H9 (cell line): ENCODE data around the gene RFT1. TPM values are rescaled to one million over a fixed set of nuclear protein-coding genes. Genes with fewer than 3 reads are reported as not detected.

ENCODE experiments used
- DNase-seq: peaks from one replicate; pipeline ENCODE4 v3.0.0-alpha.2; 2017
- H2AFZ ChIP-seq: one replicate; pipeline ENCODE4 v1.6.1; 2013; ENCODE audit warnings: mild to moderate bottlenecking, low read length, control low read depth, moderate library complexity
- H2AK5ac ChIP-seq: 2 replicates; pipeline ENCODE4 v1.6.1; 2013; ENCODE audit warnings: low read length, control low read depth, mixed read lengths; ENCODE audit not compliant: insufficient read length
- H2BK120ac ChIP-seq: one replicate; pipeline ENCODE4 v1.6.1; 2013; ENCODE audit warnings: low read depth, mild to moderate bottlenecking, low read length, control low read depth, inconsistent platforms; ENCODE audit not compliant: poor library complexity, severe bottlenecking
- H2BK12ac ChIP-seq: 2 replicates; pipeline ENCODE4 v1.6.1; 2013; ENCODE audit warnings: low read length, control low read depth, mixed read lengths, low read depth; ENCODE audit not compliant: insufficient read length
- H2BK15ac ChIP-seq: 2 replicates; pipeline ENCODE4 v1.6.1; 2013; ENCODE audit warnings: low read depth, low read length, control low read depth
- H2BK20ac ChIP-seq: one replicate; pipeline ENCODE4 v1.6.1; 2013; ENCODE audit warnings: low read depth, mild to moderate bottlenecking, low read length, control low read depth, inconsistent platforms; ENCODE audit not compliant: poor library complexity, severe bottlenecking
- H2BK5ac ChIP-seq: 2 replicates; pipeline ENCODE4 v1.6.1; 2013; ENCODE audit warnings: low read length, control low read depth, mixed read lengths; ENCODE audit not compliant: insufficient read length
- H3K14ac ChIP-seq: 2 replicates; pipeline ENCODE4 v1.6.1; 2013; ENCODE audit warnings: low read length, control low read depth; ENCODE audit not compliant: insufficient read depth
- H3K18ac ChIP-seq: 2 replicates; pipeline ENCODE4 v1.6.1; 2013; ENCODE audit warnings: low read depth, mild to moderate bottlenecking, mixed read lengths, low read length, control low read depth; ENCODE audit not compliant: insufficient read length
- H3K23ac ChIP-seq: 2 replicates; pipeline ENCODE4 v1.6.1; 2013; ENCODE audit warnings: low read length, control low read depth, mixed read lengths, low read depth; ENCODE audit not compliant: insufficient read length
- H3K23me2 ChIP-seq: 2 replicates; pipeline ENCODE4 v1.6.1; 2013; ENCODE audit warnings: low read depth, mild to moderate bottlenecking, mixed read lengths, low read length, control low read depth; ENCODE audit not compliant: insufficient read length, poor library complexity, severe bottlenecking
- H3K27ac ChIP-seq: 2 replicates; pipeline ENCODE4 v1.5.1; 2013; ENCODE audit warnings: low read length, control low read depth, mixed read lengths, low read depth; ENCODE audit not compliant: insufficient read length
- H3K27me3 ChIP-seq: 2 replicates; pipeline ENCODE4 v1.6.1; 2013; ENCODE audit warnings: low read length, control low read depth, inconsistent platforms; ENCODE audit not compliant: insufficient read depth
- H3K4ac ChIP-seq: 2 replicates; pipeline ENCODE4 v1.6.1; 2013; ENCODE audit warnings: low read depth, mild to moderate bottlenecking, control low read depth, inconsistent platforms, low read length, moderate library complexity
- H3K4me1 ChIP-seq: 2 replicates; pipeline ENCODE4 v1.6.1; 2013; ENCODE audit warnings: low read length, control low read depth, inconsistent platforms; ENCODE audit not compliant: insufficient read depth
- H3K4me2 ChIP-seq: 2 replicates; pipeline ENCODE4 v1.6.1; 2013; ENCODE audit warnings: low read length, control low read depth, mixed read lengths; ENCODE audit not compliant: insufficient read length, insufficient read depth
- H3K56ac ChIP-seq: 2 replicates; pipeline ENCODE4 v1.6.1; 2013; ENCODE audit warnings: low read depth, mild to moderate bottlenecking, mixed read lengths, low read length, control low read depth; ENCODE audit not compliant: insufficient read length
- H3K79me1 ChIP-seq: 2 replicates; pipeline ENCODE4 v1.6.1; 2013; ENCODE audit warnings: low read depth, mild to moderate bottlenecking, moderate library complexity, low read length, control low read depth, inconsistent platforms; ENCODE audit not compliant: insufficient read depth, poor library complexity, severe bottlenecking
- H3K79me2 ChIP-seq: 2 replicates; pipeline ENCODE4 v1.6.1; 2013; ENCODE audit warnings: low read length, control low read depth, inconsistent platforms; ENCODE audit not compliant: insufficient read depth
- H3K9ac ChIP-seq: 2 replicates; pipeline ENCODE4 v1.6.1; 2013; ENCODE audit warnings: low read length, control low read depth, mixed read lengths; ENCODE audit not compliant: insufficient read length; ENCODE audit errors: extremely low read depth
- H3K9me3 ChIP-seq: one replicate; pipeline ENCODE4 v1.6.1; 2013; ENCODE audit warnings: low read depth, low read length, inconsistent platforms; ENCODE audit not compliant: control insufficient read depth
- H3T11ph ChIP-seq: one replicate; pipeline ENCODE4 v1.6.1; 2013; ENCODE audit warnings: mild to moderate bottlenecking, low read length, control low read depth, inconsistent platforms
- H4K20me1 ChIP-seq: one replicate; pipeline ENCODE4 v1.6.1; 2013; ENCODE audit not compliant: control insufficient read depth, insufficient read length, insufficient read depth
- H4K5ac ChIP-seq: 2 replicates; pipeline ENCODE4 v1.6.1; 2013; ENCODE audit warnings: low read depth, mild to moderate bottlenecking, mixed read lengths, low read length, control low read depth; ENCODE audit not compliant: insufficient read length
- H4K8ac ChIP-seq: replicated peaks from 2 replicates; pipeline ENCODE4 v1.6.1; 2013; ENCODE audit warnings: low read length, control low read depth, mixed read lengths, low read depth; ENCODE audit not compliant: insufficient read length
- H4K91ac ChIP-seq: 2 replicates; pipeline ENCODE4 v1.6.1; 2013; ENCODE audit warnings: low read depth, mild to moderate bottlenecking, moderate library complexity, mixed read lengths, low read length, control low read depth; ENCODE audit not compliant: insufficient read length
- H3K27ac Mint-ChIP-seq, 3 experiments: 2 replicates in 2 of 3; 3 replicates in 1 of 3; pipeline ENCODE4 v1.8.0; 2020 to 2021; ENCODE audit warnings: mixed read lengths in 3 of 3, mild to moderate bottlenecking in 1 of 3, moderate library complexity in 1 of 3
- H3K27me3 Mint-ChIP-seq: 2 replicates; pipeline ENCODE4 v1.8.0; 2021; ENCODE audit warnings: low read depth, mild to moderate bottlenecking, moderate library complexity, mixed read lengths
- H3K36me3 Mint-ChIP-seq, 3 experiments: 2 replicates in 2 of 3; 3 replicates in 1 of 3; pipeline ENCODE4 v1.8.0; 2020 to 2021; ENCODE audit warnings: low read depth in 3 of 3, mixed read lengths in 3 of 3; ENCODE audit not compliant: insufficient read depth in 1 of 3
- H3K4me1 Mint-ChIP-seq, 2 experiments: 2 replicates each; pipeline ENCODE4 v1.8.0; 2020; ENCODE audit warnings: mixed read lengths in 2 of 2
- H3K4me3 Mint-ChIP-seq, 2 experiments: 2 replicates in 1 of 2; 3 replicates in 1 of 2; pipeline ENCODE4 v1.8.0; 2020 to 2021; ENCODE audit warnings: mild to moderate bottlenecking in 2 of 2, mixed read lengths in 2 of 2, moderate library complexity in 1 of 2
- H3K9me3 Mint-ChIP-seq, 2 experiments: 2 replicates in 1 of 2; 3 replicates in 1 of 2; pipeline ENCODE4 v1.8.0; 2020; ENCODE audit warnings: mild to moderate bottlenecking in 2 of 2, mixed read lengths in 2 of 2, moderate library complexity in 1 of 2
- WGBS: extraction: QIAGEN DNeasy Blood & Tissue Kit; methylation state at CpG from one replicate; pipeline ENCODE4 v1.1.7; 2013; ENCODE audit warnings: missing lambda C conversion rate, low lambda C conversion rate, mixed read lengths; ENCODE audit not compliant: insufficient read length; ENCODE audit errors: extremely low coverage; 5-methylcytosine and 5-hydroxymethylcytosine counted together
- total RNA-seq: library from RNA; stranded (reverse); gene quantifications from 2 replicates; pipeline ENCODE4 v1.2.1, GENCODE V29; 2021
- TF ChIP-seq, protein P1 (sequence below): fragments of 200-600 bp; sonication (generic); conservative IDR thresholded peaks from 3 replicates; pipeline ENCODE4 v1.8.0; 2021; ENCODE audit warnings: antibody characterized with exemption, mild to moderate bottlenecking

Gene RFT1
- total RNA-seq, 1 experiment from 2014 or later = 24.1 TPM

GRCh38 chr3:53147903-53148400 lies 17.7 kb upstream of the RFT1 start:
- H3T11ph ChIP-seq = no peak overlapping the region
- no peak overlapping the region for H3K9ac ChIP-seq
- no peak overlapping the region for H3K4ac ChIP-seq
- no peak overlapping the region for H3K14ac ChIP-seq
- no peaks in the 10 kb centered on the region for H3K9me3 ChIP-seq
- no peak overlapping the region for H3K18ac ChIP-seq
- no peak overlapping the region for H3K23ac ChIP-seq
- H2AFZ ChIP-seq = no peak overlapping the region
- no peak overlapping the region for H3K4me2 ChIP-seq
- no peaks in the 10 kb centered on the region for H3K27me3 ChIP-seq
- H3K4me3 Mint-ChIP-seq = no peak overlapping the region
- TF ChIP-seq, protein P1, sequence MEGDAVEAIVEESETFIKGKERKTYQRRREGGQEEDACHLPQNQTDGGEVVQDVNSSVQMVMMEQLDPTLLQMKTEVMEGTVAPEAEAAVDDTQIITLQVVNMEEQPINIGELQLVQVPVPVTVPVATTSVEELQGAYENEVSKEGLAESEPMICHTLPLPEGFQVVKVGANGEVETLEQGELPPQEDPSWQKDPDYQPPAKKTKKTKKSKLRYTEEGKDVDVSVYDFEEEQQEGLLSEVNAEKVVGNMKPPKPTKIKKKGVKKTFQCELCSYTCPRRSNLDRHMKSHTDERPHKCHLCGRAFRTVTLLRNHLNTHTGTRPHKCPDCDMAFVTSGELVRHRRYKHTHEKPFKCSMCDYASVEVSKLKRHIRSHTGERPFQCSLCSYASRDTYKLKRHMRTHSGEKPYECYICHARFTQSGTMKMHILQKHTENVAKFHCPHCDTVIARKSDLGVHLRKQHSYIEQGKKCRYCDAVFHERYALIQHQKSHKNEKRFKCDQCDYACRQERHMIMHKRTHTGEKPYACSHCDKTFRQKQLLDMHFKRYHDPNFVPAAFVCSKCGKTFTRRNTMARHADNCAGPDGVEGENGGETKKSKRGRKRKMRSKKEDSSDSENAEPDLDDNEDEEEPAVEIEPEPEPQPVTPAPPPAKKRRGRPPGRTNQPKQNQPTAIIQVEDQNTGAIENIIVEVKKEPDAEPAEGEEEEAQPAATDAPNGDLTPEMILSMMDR = no peak
- no peak overlapping the region for H2BK120ac ChIP-seq
- H4K20me1 ChIP-seq = no peaks in the 10 kb centered on the region
- no peaks in the 10 kb centered on the region for H3K23me2 ChIP-seq
- H3K79me1 ChIP-seq = no peaks in the 10 kb centered on the region
- no peak overlapping the region for H2AK5ac ChIP-seq
- no CpG with 5 or more reads among the region's 2 CpGs for WGBS
- H3K9me3 Mint-ChIP-seq = no peaks in the 10 kb centered on the region
- H3K4me1 Mint-ChIP-seq = peaks cover 0 to 2% of the 10 kb centered on the region in 2 experiments; a peak in 2 of 4 replicates
- H4K8ac ChIP-seq = no peak overlapping the region
- no peak overlapping the region for H4K5ac ChIP-seq
- peaks cover 4% of the 10 kb centered on the region for H3K27me3 Mint-ChIP-seq
- no peaks in the 10 kb centered on the region for H3K36me3 Mint-ChIP-seq
- H3K56ac ChIP-seq = no peak overlapping the region
- no peak overlapping the region for H2BK12ac ChIP-seq
- no peak overlapping the region for H2BK15ac ChIP-seq
- H3K4me1 ChIP-seq = no peaks in the 10 kb centered on the region
- no peak for DNase-seq
- H3K27ac ChIP-seq = no peak overlapping the region
- H2BK5ac ChIP-seq = no peak overlapping the region
- H3K79me2 ChIP-seq = no peaks in the 10 kb centered on the region
- H3K27ac Mint-ChIP-seq = peak overlapping the region in 1 of 3 experiments; percentile 12; a peak in 1 of 7 replicates
- H4K91ac ChIP-seq = no peak overlapping the region
- no peak overlapping the region for H2BK20ac ChIP-seq
